ENCODE measurements around the gene EML2.
"Not testable (repeated sequence)": the region's sequence is repeated elsewhere in the genome, so short reads cannot be mapped to it uniquely, and the experiment has no call there.

The EML2 gene

GRCh38 chr19:45638930-45639729, at the start of gene EML2:
Gene EML2 (minus strand): TSS chr19:45639397. CDS start chr19:45639376, 21 bp downstream.
- DNase-seq: peak; percentile 19

GRCh38 chr19:45687599-45687998, 48.4 kb upstream of the EML2 start:
- no peak for DNase-seq

GRCh38 chr19:45685045-45685444, 45.8 kb upstream of the EML2 start:
- DNase-seq: not testable (repeated sequence)

GRCh38 chr19:45682908-45683307, 43.7 kb upstream of the EML2 start:
- DNase-seq: no peak

- no peak for DNase-seq
Measured at GRCh38 chr19:45682117-45682516, 42.9 kb upstream of the EML2 start.

GRCh38 chr19:45681391-45682015, 42.3 kb upstream of the EML2 start:
- DNase-seq: peak; percentile 84

- DNase-seq: peak; percentile 94
Measured at GRCh38 chr19:45677351-45678230, 38.4 kb upstream of the EML2 start.

- no peak for DNase-seq
Measured at GRCh38 chr19:45676851-45677263, 37.7 kb upstream of the EML2 start.

GRCh38 chr19:45674946-45675345, 35.7 kb upstream of the EML2 start:
- no peak for DNase-seq

- DNase-seq: peak; percentile 71
Measured at GRCh38 chr19:45670670-45671453, 31.7 kb upstream of the EML2 start.

GRCh38 chr19:45668342-45668871, 29.2 kb upstream of the EML2 start:
- DNase-seq: no peak

GRCh38 chr19:45667620-45668341, 28.6 kb upstream of the EML2 start, which contains the start of gene GIPR:
Gene GIPR (plus strand): TSS chr19:45668221. CDS start chr19:45669521, 1,300 bp downstream.
- no peak for DNase-seq

GRCh38 chr19:45664575-45664974, 25.4 kb upstream of the EML2 start:
- no peak for DNase-seq

- no peak for DNase-seq
Measured at GRCh38 chr19:45663800-45664199, 24.6 kb upstream of the EML2 start.

- DNase-seq: no peak
Measured at GRCh38 chr19:45660636-45661035, 21.4 kb upstream of the EML2 start.

GRCh38 chr19:45659096-45659729, 20.0 kb upstream of the EML2 start:
- DNase-seq: no peak

GRCh38 chr19:45657520-45658167, 18.4 kb upstream of the EML2 start:
- DNase-seq: no peak

GRCh38 chr19:45655073-45655472, 15.9 kb upstream of the EML2 start:
- no peak for DNase-seq

- DNase-seq: no peak
Measured at GRCh38 chr19:45653634-45654033, 14.4 kb upstream of the EML2 start.

- DNase-seq: no peak
Measured at GRCh38 chr19:45650722-45651121, 11.5 kb upstream of the EML2 start.

GRCh38 chr19:45646345-45646698, 7.1 kb upstream of the EML2 start:
- DNase-seq: no peak
